Measurements from ENCODE around the gene CDH11. TPM values are rescaled to one million over a fixed set of nuclear protein-coding genes. Genes with fewer than 3 reads are reported as not detected.

Gene CDH11
- total RNA-seq, 1 donor from 2014 or later, result 82.1 TPM

DNA sequence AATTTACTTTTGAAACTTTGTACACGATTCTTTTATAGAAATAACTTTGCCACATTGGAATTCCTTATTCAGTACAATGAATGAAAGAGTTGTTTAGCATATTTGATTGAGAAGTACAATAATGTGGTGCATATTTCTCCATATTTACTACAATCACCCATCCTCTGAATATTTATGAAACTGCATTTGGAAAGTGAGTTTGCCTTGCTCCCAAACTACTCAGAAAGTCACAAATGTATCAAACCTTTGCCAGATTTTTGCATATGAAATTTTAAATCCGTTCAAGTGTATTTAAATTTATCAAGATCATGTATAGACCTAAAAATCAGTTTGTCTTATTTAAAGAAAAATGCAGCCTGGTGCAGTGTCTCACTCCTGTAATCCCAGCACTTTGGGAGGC, 148.7 kb downstream of the CDH11 start:
- Histone ChIP-seq H3K4me3 (ENCODE audit: low read depth, low read length) (no peak overlapping the region), H3K27me3 (ENCODE audit: control insufficient read depth, insufficient read depth, low read length) (no peaks in the 10 kb centered on the region), H3K36me3 (ENCODE audit: control insufficient read depth, insufficient read depth, low read length) (no peaks in the 10 kb centered on the region)
- DNase-seq (ENCODE audit: low read depth), result no peak
- no peak for FAIRE-seq
- TF ChIP-seq, protein P1, sequence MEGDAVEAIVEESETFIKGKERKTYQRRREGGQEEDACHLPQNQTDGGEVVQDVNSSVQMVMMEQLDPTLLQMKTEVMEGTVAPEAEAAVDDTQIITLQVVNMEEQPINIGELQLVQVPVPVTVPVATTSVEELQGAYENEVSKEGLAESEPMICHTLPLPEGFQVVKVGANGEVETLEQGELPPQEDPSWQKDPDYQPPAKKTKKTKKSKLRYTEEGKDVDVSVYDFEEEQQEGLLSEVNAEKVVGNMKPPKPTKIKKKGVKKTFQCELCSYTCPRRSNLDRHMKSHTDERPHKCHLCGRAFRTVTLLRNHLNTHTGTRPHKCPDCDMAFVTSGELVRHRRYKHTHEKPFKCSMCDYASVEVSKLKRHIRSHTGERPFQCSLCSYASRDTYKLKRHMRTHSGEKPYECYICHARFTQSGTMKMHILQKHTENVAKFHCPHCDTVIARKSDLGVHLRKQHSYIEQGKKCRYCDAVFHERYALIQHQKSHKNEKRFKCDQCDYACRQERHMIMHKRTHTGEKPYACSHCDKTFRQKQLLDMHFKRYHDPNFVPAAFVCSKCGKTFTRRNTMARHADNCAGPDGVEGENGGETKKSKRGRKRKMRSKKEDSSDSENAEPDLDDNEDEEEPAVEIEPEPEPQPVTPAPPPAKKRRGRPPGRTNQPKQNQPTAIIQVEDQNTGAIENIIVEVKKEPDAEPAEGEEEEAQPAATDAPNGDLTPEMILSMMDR (IDR thresholded peaks at IDR 0.05; ENCODE audit: insufficient read depth, low read length, severe bottlenecking), result no peak

DNA sequence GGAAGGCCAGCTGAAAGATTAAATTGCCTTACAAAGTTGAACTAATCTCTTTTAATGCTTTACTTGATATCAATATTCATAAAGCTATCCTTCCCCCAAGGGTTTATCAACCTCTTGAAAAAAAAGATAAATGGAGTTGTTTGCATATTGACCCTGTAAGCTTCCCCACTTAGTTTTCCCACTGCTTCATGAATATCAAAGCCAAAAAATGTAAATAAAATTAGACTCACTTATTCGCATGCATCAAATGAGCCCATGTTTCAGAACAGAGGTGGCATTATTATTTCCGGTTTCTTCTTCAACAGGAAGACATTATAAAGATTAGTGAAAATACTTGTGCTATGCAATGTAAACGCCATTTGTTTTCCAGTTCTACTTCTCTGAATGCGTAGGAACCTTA, 150.7 kb downstream of the CDH11 start:
- Histone ChIP-seq H3K27me3 (ENCODE audit: control insufficient read depth, insufficient read depth, low read length) (no peaks in the 10 kb centered on the region), H3K36me3 (ENCODE audit: control insufficient read depth, insufficient read depth, low read length) (no peaks in the 10 kb centered on the region), H3K4me3 (ENCODE audit: low read depth, low read length) (no peak overlapping the region)
- TF ChIP-seq, protein P1 (IDR thresholded peaks at IDR 0.05; ENCODE audit: insufficient read depth, low read length, severe bottlenecking), result no peak
- FAIRE-seq (no peak), DNase-seq (ENCODE audit: low read depth) (no peak)

DNA sequence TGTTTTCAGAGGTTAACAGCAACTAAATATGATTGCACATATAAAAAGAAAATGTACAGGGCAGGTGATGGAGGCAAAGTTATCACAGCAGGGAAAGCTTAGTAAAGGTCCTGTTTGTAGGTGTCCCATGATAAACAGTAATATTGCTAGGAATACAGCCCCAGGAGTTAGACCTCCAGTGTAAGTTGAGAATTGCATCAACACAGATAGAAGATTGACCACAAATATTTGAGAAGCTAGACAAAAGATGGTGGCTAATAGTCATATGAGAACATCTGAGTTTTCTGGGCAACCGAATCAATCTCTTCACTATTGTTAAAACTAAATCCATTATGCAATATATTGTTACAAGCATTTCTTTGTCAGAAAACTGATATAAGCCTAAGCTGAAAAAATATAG, 152.6 kb downstream of the CDH11 start:
- DNase-seq (ENCODE audit: low read depth) (no peak), FAIRE-seq (no peak)
- Histone ChIP-seq H3K27me3 (ENCODE audit: control insufficient read depth, insufficient read depth, low read length) (no peaks in the 10 kb centered on the region), H3K36me3 (ENCODE audit: control insufficient read depth, insufficient read depth, low read length) (no peaks in the 10 kb centered on the region), H3K4me3 (ENCODE audit: low read depth, low read length) (no peak overlapping the region)
- TF ChIP-seq, protein P1 (IDR thresholded peaks at IDR 0.05; ENCODE audit: insufficient read depth, low read length, severe bottlenecking), result no peak

DNA sequence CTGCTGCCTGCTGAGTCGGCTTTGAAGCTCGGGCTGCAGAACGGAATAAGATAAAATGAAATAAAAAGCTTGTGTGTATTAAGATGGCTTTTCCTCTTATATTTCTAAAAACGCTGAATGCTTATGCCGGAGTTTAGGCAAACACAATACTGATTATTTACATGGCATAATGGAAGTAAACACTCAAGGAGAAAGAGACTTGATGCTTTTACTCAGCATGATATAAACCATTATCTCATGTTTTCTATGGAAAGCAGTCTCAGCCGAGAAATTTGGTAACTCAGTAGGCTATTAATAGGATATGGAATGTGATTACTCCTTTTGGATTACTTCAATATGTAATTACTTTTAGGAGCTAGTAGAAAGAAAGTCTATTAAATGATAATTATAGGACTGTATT, 153.3 kb downstream of the CDH11 start:
- H3K4me3 ChIP-seq (ENCODE audit: low read depth, low read length), result no peak overlapping the region

DNA sequence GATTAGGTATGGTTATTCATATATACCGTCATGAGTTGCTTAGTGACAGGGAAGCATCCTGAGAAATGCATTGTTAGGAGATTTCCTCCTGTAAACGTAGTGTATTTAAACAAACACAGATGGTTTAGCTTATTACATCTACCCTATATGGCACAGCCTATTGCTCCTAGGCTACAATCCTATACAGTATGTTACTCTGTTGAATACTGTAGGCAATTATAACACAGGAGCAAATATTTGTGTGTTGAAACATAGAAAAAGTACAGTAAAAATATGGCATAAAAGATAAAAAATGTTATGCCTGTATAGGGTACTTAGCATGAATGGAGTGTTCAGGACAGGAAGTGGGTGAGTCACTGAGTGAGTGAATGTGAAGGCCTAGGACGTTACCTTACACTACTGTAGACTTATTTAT, 157.7 kb downstream of the CDH11 start:
- Histone ChIP-seq H3K27me3 (ENCODE audit: control insufficient read depth, insufficient read depth, low read length) (no peaks in the 10 kb centered on the region), H3K36me3 (ENCODE audit: control insufficient read depth, insufficient read depth, low read length) (no peaks in the 10 kb centered on the region), H3K4me3 (ENCODE audit: low read depth, low read length) (no peak overlapping the region)
- DNase-seq (ENCODE audit: low read depth) (peak; percentile 82), FAIRE-seq (no peak)
- TF ChIP-seq, protein P1 (IDR thresholded peaks at IDR 0.05; ENCODE audit: insufficient read depth, low read length, severe bottlenecking), result no peak

More for the DNA sequence above, 153.3 kb downstream of the CDH11 start:
- TF ChIP-seq, protein P1 (IDR thresholded peaks at IDR 0.05; ENCODE audit: insufficient read depth, low read length, severe bottlenecking), result no peak
- FAIRE-seq (no peak), DNase-seq (ENCODE audit: low read depth) (no peak)
- H3K36me3 ChIP-seq (ENCODE audit: control insufficient read depth, insufficient read depth, low read length), result no peaks in the 10 kb centered on the region
- no peaks in the 10 kb centered on the region for H3K27me3 ChIP-seq (ENCODE audit: control insufficient read depth, insufficient read depth, low read length)

DNA sequence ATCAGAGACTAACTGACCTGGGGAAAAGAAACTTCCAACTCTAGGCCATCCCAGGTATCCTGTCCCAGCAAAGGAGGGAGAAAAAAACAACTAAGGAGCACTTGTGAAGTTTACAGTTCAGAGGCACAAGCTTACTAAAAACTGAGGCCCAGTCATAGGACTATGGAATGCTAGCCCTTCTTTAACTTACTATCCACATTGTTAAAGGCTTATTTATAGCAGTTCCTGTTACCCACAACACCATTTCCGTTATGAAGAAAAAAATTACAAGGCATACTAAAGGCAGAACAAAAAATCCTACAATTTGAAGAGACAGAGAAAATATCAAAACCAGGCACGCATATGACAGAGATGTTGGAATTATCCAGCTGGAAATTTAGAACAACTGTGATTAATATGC, 159.1 kb downstream of the CDH11 start:
- H3K4me3 ChIP-seq (ENCODE audit: low read depth, low read length), result no peak overlapping the region
- FAIRE-seq, result no peak

More for the DNA sequence above, 159.1 kb downstream of the CDH11 start:
- TF ChIP-seq, protein P1 (IDR thresholded peaks at IDR 0.05; ENCODE audit: insufficient read depth, low read length, severe bottlenecking), result no peak
- DNase-seq (ENCODE audit: low read depth), result no peak
- no peaks in the 10 kb centered on the region for H3K36me3 ChIP-seq (ENCODE audit: control insufficient read depth, insufficient read depth, low read length)
- H3K27me3 ChIP-seq (ENCODE audit: control insufficient read depth, insufficient read depth, low read length), result no peaks in the 10 kb centered on the region

Measured in bronchial epithelial cell (primary cell).